ENCODE measurements around the gene BPIFA1.

- no peak for TF ChIP-seq ZNF274 (IDR thresholded peaks at IDR 0.05; ENCODE audit: low read depth, low read length)
- TF ChIP-seq YY1 (IDR thresholded peaks at IDR 0.05; ENCODE audit: insufficient read depth, insufficient read length) = no peak
- TF ChIP-seq SUZ12 (IDR thresholded peaks at IDR 0.05; ENCODE audit: extremely low read depth, insufficient read depth, insufficient read length) = no peak
Measured at GRCh38 chr20:33224399-33224798, 11.4 kb upstream of the BPIFA1 start.

Measured in NT2/D1 (cell line).